ENCODE data around the gene SORCS2.

The SORCS2 gene

GRCh38 chr4:7487998-7488671 lies 295.8 kb downstream of the SORCS2 start:
- Mint-ChIP-seq H3K36me3 (ENCODE audit: low read depth) (no peaks in the 10 kb centered on the region), H3K27me3 (peaks cover 17% of the 10 kb centered on the region), H3K4me1 (ENCODE audit: low read depth) (no peaks in the 10 kb centered on the region), H3K27ac (no peak overlapping the region), H3K4me3 (no peak overlapping the region), H3K9me3 (no peaks in the 10 kb centered on the region)
- DNase-seq, result no peak

DNA sequence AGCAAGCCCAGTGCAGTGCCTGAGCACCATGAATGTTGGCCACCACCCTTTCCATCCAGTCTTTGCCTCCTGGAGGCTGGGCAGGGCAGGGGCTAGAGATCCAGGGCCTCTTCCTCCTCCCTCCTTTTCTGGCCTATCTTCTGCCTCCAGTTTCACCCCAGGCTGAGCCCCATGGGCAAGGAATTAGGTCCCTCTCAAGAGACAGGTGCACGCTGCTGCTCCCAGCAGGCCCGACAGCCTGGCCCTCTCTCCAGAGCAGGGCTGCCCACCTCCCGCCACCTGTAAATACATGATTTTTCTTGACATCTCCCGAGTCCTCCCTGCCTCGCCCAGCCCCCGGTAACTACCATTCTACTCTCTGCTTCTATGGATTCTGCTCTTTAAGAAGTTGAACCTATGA lies 299.6 kb downstream of the SORCS2 start:
- H3K36me3 Mint-ChIP-seq (ENCODE audit: low read depth), result no peaks in the 10 kb centered on the region
- H3K4me3 Mint-ChIP-seq, result no peak overlapping the region
- H3K27ac Mint-ChIP-seq, result no peak overlapping the region
- DNase-seq, result no peak
- H3K4me1 Mint-ChIP-seq (ENCODE audit: low read depth), result no peaks in the 10 kb centered on the region
- H3K9me3 Mint-ChIP-seq, result no peaks in the 10 kb centered on the region
- H3K27me3 Mint-ChIP-seq, result peaks cover 17% of the 10 kb centered on the region

- H3K4me1 Mint-ChIP-seq (ENCODE audit: low read depth), result no peaks in the 10 kb centered on the region
- H3K27me3 Mint-ChIP-seq, result peaks cover 9% of the 10 kb centered on the region
- H3K9me3 Mint-ChIP-seq, result no peaks in the 10 kb centered on the region
- DNase-seq, result no peak
- H3K27ac Mint-ChIP-seq, result no peak overlapping the region
- H3K36me3 Mint-ChIP-seq (ENCODE audit: low read depth), result no peaks in the 10 kb centered on the region
- H3K4me3 Mint-ChIP-seq, result no peak overlapping the region
Observed at GRCh38 chr4:7498446-7499200, 306.3 kb downstream of the SORCS2 start.

GRCh38 chr4:7499661-7500060 lies 307.3 kb downstream of the SORCS2 start:
- no peak for DNase-seq
- H3K4me1 Mint-ChIP-seq (ENCODE audit: low read depth), result no peaks in the 10 kb centered on the region
- H3K36me3 Mint-ChIP-seq (ENCODE audit: low read depth), result no peaks in the 10 kb centered on the region
- peaks cover 9% of the 10 kb centered on the region for H3K27me3 Mint-ChIP-seq
- H3K4me3 Mint-ChIP-seq, result no peak overlapping the region
- no peaks in the 10 kb centered on the region for H3K9me3 Mint-ChIP-seq
- H3K27ac Mint-ChIP-seq, result no peak overlapping the region

DNA sequence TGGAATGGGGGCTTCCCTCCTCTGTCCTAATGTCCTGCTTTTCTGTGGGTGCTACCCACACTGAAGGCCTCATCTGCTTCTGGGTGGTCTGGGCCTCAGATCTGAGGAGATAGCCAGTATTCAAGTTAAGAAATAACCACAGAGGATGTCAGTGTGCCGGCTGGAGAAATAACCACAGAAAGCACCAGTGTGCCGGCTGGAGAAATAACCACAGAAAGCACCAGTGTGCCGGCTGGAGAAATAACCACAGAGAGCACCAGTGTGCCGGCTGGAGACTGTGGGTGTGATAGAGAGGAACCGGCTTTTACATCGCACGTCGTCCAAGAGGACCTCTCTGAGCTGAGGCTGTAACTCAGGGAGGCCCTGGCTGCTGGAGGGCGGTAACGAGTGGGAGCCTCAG lies 308.1 kb downstream of the SORCS2 start:
- H3K27ac Mint-ChIP-seq, result no peak overlapping the region
- no peak for DNase-seq
- no peaks in the 10 kb centered on the region for H3K9me3 Mint-ChIP-seq
- no peaks in the 10 kb centered on the region for H3K36me3 Mint-ChIP-seq (ENCODE audit: low read depth)
- H3K4me1 Mint-ChIP-seq (ENCODE audit: low read depth), result no peaks in the 10 kb centered on the region
- H3K4me3 Mint-ChIP-seq, result no peak overlapping the region
- H3K27me3 Mint-ChIP-seq, result peaks cover 9% of the 10 kb centered on the region

- peaks cover 9% of the 10 kb centered on the region for H3K27me3 Mint-ChIP-seq
- H3K9me3 Mint-ChIP-seq, result no peaks in the 10 kb centered on the region
- no peak for DNase-seq
- no peak overlapping the region for H3K4me3 Mint-ChIP-seq
- no peaks in the 10 kb centered on the region for H3K36me3 Mint-ChIP-seq (ENCODE audit: low read depth)
- no peaks in the 10 kb centered on the region for H3K4me1 Mint-ChIP-seq (ENCODE audit: low read depth)
- H3K27ac Mint-ChIP-seq, result no peak overlapping the region
Observed at GRCh38 chr4:7501314-7501713, 309.0 kb downstream of the SORCS2 start.

- DNase-seq, result no peak
- H3K27ac Mint-ChIP-seq, result no peak overlapping the region
- no peaks in the 10 kb centered on the region for H3K36me3 Mint-ChIP-seq (ENCODE audit: low read depth)
- H3K9me3 Mint-ChIP-seq, result no peaks in the 10 kb centered on the region
- H3K4me1 Mint-ChIP-seq (ENCODE audit: low read depth), result no peaks in the 10 kb centered on the region
- no peak overlapping the region for H3K4me3 Mint-ChIP-seq
- peaks cover 9% of the 10 kb centered on the region for H3K27me3 Mint-ChIP-seq
Observed at GRCh38 chr4:7501873-7502272, 309.5 kb downstream of the SORCS2 start.

DNA sequence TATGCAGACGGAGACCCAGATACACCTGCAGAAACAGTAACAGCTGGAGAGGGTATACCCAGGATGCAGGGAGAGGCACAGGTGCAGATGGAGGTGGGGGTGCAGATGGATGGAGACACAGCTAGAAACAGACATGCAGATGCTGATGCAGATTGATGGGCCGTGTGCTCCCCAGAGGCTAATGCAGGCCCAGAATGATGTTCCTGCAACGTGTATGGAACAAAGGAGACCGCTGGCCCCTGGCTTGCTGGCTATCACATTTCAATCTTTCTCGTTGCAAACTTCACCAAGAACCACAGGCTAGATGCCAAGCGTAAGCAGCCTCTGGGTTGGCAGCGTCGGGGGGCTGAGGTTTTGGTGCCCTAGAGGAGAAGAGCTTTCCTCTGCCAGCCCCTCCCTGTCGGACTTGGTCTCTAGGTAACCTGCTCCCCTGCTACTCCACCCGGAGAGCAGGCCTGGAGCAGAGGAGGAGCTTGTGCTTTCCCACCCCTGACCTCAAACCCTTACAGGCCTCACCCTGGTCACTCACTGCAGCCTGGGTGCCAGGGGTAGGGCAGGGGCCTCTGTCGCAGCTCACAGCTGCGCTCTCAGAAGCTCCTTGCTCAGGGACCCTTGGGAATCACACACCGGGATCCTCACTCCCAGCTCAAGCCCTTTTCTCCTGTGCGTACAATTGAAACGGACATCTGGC lies 311.4 kb downstream of the SORCS2 start:
- no peaks in the 10 kb centered on the region for H3K4me1 Mint-ChIP-seq (ENCODE audit: low read depth)
- no peaks in the 10 kb centered on the region for H3K9me3 Mint-ChIP-seq
- no peak for DNase-seq
- no peak overlapping the region for H3K4me3 Mint-ChIP-seq
- no peak overlapping the region for H3K27ac Mint-ChIP-seq
- H3K36me3 Mint-ChIP-seq (ENCODE audit: low read depth), result no peaks in the 10 kb centered on the region
- H3K27me3 Mint-ChIP-seq, result peaks cover 17% of the 10 kb centered on the region

GRCh38 chr4:7505116-7505900 lies 313.0 kb downstream of the SORCS2 start:
- DNase-seq, result no peak
- Mint-ChIP-seq H3K4me1 (ENCODE audit: low read depth) (no peaks in the 10 kb centered on the region), H3K4me3 (no peak overlapping the region), H3K27me3 (peaks cover 20% of the 10 kb centered on the region), H3K36me3 (ENCODE audit: low read depth) (no peaks in the 10 kb centered on the region), H3K27ac (no peak overlapping the region), H3K9me3 (no peaks in the 10 kb centered on the region)

GRCh38 chr4:7506119-7506518 lies 313.8 kb downstream of the SORCS2 start:
- Mint-ChIP-seq H3K36me3 (ENCODE audit: low read depth) (no peaks in the 10 kb centered on the region), H3K4me3 (no peak overlapping the region), H3K27me3 (peaks cover 25% of the 10 kb centered on the region), H3K4me1 (ENCODE audit: low read depth) (no peaks in the 10 kb centered on the region), H3K9me3 (no peaks in the 10 kb centered on the region), H3K27ac (no peak overlapping the region)
- no peak for DNase-seq

DNA sequence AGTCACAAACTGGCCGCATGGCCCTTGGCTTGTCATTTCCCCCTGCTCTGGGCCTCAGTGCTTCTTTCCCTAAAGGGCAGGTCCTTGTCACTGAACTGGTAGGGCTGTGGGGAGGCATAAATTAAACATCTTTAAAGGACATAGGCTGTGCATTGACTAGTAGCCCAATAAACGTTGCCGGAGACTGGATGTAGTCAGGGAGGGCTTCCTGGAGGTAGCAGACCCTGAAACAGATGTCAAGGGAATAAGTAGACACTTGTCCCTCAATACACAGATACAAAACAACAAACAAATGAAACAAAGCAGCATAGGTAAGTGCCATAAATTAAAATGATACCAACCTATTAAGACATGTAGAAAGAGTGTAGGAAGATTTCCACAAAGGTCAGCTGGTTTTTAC lies 314.2 kb downstream of the SORCS2 start:
- no peaks in the 10 kb centered on the region for H3K9me3 Mint-ChIP-seq
- H3K27me3 Mint-ChIP-seq, result peaks cover 25% of the 10 kb centered on the region
- no peak overlapping the region for H3K27ac Mint-ChIP-seq
- H3K4me1 Mint-ChIP-seq (ENCODE audit: low read depth), result no peaks in the 10 kb centered on the region
- H3K36me3 Mint-ChIP-seq (ENCODE audit: low read depth), result no peaks in the 10 kb centered on the region
- H3K4me3 Mint-ChIP-seq, result no peak overlapping the region
- DNase-seq, result no peak

DNA sequence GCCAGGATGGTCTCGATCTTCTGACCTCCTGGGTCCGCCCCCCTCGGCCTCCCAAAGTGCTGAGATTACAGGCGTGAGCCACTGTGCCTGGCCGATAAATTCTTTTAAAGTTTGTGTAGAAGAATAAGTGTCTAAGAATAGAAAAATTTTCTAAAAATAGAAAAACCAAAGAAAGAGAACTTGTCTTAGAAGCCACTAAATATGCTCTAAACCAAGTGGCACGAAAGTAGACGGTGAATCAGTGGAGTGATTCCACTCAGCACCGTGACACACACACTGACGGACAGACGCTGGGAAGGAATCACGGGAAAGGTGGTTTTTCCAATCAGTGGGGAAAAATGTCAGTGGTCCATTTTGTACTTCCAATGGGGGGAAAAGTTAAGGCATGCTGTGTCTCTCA lies 315.0 kb downstream of the SORCS2 start:
- Mint-ChIP-seq H3K36me3 (ENCODE audit: low read depth) (no peaks in the 10 kb centered on the region), H3K27ac (no peak overlapping the region), H3K4me1 (ENCODE audit: low read depth) (no peaks in the 10 kb centered on the region), H3K4me3 (no peak overlapping the region), H3K9me3 (no peaks in the 10 kb centered on the region), H3K27me3 (peaks cover 25% of the 10 kb centered on the region)
- no peak for DNase-seq

GRCh38 chr4:7510066-7510465 lies 317.7 kb downstream of the SORCS2 start:
- DNase-seq, result no peak
- H3K4me3 Mint-ChIP-seq, result no peak overlapping the region
- peaks cover 25% of the 10 kb centered on the region for H3K27me3 Mint-ChIP-seq
- H3K27ac Mint-ChIP-seq, result no peak overlapping the region
- no peaks in the 10 kb centered on the region for H3K4me1 Mint-ChIP-seq (ENCODE audit: low read depth)
- H3K36me3 Mint-ChIP-seq (ENCODE audit: low read depth), result no peaks in the 10 kb centered on the region
- H3K9me3 Mint-ChIP-seq, result no peaks in the 10 kb centered on the region

GRCh38 chr4:7510538-7510937 lies 318.2 kb downstream of the SORCS2 start:
- no peak overlapping the region for H3K4me3 Mint-ChIP-seq
- H3K9me3 Mint-ChIP-seq, result no peaks in the 10 kb centered on the region
- H3K4me1 Mint-ChIP-seq (ENCODE audit: low read depth), result no peaks in the 10 kb centered on the region
- H3K36me3 Mint-ChIP-seq (ENCODE audit: low read depth), result no peaks in the 10 kb centered on the region
- peaks cover 25% of the 10 kb centered on the region for H3K27me3 Mint-ChIP-seq
- DNase-seq, result no peak
- H3K27ac Mint-ChIP-seq, result no peak overlapping the region
